ENCODE results near the gene TOR1AIP1.
"Not testable (repeated sequence)": the region's sequence is repeated elsewhere in the genome, so short reads cannot be mapped to it uniquely, and the experiment has no call there.

Gene TOR1AIP1, protein sequence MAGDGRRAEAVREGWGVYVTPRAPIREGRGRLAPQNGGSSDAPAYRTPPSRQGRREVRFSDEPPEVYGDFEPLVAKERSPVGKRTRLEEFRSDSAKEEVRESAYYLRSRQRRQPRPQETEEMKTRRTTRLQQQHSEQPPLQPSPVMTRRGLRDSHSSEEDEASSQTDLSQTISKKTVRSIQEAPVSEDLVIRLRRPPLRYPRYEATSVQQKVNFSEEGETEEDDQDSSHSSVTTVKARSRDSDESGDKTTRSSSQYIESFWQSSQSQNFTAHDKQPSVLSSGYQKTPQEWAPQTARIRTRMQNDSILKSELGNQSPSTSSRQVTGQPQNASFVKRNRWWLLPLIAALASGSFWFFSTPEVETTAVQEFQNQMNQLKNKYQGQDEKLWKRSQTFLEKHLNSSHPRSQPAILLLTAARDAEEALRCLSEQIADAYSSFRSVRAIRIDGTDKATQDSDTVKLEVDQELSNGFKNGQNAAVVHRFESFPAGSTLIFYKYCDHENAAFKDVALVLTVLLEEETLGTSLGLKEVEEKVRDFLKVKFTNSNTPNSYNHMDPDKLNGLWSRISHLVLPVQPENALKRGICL

DNA sequence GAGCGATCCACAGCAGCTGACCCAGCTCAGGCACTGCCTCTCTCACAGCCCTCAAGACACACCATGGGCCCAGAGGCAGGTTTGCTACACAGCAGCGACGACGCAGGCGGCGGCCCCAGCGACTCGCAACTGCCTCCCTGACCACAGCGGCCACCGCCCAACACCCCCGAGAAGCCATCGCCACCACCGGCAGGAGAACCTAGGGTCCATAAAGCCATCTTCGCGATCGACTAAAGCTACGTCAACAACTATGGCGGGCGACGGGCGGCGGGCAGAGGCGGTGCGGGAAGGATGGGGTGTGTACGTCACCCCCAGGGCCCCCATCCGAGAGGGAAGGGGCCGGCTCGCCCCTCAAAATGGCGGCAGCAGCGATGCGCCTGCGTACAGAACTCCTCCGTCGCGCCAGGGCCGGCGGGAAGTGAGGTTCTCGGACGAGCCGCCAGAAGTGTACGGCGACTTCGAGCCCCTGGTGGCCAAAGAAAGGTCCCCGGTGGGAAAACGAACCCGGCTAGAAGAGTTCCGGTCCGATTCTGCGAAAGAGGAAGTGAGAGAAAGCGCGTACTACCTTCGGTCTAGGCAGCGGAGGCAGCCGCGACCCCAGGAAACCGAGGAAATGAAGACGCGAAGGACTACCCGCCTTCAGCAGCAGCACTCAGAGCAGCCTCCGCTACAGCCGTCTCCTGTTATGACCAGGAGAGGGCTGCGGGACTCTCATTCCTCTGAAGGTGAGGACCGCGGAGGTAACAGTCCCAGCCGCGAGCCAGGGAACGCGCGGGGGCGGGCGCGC, at the start of gene TOR1AIP1:
TOR1AIP1 (plus strand) TSS at position 33 of the 787 bp plus-strand sequence; CDS start at position 251, 218 bp downstream.
- FAIRE-seq, result no peak

DNA sequence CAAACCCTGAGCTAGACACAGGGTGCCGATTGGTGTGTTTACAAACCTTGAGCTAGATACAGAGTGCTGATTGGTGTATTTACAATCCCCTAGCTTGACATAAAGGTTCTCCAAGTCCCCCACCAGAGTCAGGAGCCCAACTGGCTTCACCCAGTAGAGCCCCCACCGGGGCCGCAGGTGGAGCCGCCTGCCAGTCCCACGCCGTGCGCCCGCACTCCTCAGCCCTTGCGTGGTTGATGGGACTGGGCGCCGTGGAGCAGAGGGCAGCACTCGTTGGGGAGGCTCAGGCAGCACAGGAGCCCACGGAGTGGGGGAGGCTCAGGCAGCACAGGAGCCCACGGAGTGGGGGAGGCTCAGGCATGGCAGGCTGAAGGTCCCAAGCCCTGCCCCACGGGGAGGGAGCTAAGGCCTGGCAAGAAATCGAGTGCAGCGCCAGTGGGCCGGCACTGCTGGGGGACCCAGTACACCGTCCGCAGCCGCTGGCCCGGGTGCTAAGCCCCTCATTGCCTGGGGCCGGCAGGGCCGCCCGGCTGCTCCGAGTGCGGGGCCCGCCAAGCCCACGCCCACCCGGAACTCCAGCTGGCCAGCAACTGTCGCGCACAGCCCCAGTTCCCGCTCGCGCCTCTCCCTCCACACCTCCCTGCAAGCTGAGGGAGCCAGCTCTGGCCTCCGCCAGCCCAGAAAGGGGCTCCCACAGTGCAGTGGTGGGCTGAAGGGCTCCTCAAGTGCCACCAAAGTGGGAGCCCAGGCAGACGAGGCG, 45.2 kb upstream of the TOR1AIP1 start:
- FAIRE-seq, result not testable (repeated sequence)

DNA sequence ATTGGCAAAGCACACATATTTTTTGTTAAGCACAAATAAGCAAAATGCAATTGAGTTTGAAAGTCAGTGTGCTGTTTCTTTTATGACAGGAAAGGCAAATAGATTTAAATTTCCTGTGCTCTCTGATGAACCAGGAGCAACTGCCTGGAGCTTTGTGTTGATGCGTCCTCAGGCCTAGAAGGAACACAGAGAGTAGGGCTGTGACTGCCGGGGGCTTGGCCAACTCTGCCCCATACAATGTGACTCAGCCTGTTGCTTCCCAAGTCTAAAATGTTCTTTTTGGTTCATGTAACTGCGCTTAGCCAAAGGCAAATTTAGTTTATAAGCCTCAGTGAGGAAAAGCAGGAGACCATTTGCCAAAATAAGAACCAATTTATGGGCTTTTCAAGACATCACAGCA, 42.0 kb upstream of the TOR1AIP1 start:
- no peak for FAIRE-seq

DNA sequence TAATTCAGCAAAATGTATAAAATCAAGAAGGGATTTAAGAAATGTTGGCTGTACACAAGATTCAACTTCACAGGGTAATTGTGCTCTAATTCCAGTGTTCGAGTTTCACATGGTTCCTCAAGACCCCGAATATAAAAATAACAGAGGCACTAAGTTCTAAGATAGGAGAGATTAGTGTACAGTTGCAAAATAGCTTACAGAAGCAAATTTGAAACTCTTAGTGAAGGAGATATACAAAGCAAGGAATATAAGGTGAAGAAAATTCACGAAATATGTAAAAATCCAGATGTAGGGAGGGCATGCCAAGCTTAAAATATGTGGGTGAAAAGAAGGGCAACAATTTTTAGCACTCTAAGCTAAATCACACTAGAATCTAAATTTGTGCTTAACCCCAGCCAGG, 33.9 kb upstream of the TOR1AIP1 start:
- FAIRE-seq, result no peak

DNA sequence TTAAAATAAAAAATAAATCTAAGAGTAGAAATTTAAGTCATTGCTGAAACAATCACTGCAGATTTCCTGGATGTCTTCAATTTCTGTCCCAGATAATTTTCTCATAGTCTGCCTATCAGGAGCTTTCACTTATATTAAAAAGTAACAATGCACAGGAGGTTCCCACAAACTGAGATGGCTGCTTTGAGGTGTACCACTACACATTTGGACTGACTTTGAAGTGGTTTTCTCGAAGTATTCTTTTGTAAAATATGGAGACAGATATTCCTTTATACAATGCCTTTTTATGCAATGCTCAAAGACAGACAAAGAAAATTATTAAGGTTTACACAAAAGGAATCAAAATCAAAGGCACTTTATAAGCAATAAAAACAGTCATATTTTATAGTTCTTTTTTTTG, 29.0 kb upstream of the TOR1AIP1 start:
- FAIRE-seq, result no peak

DNA sequence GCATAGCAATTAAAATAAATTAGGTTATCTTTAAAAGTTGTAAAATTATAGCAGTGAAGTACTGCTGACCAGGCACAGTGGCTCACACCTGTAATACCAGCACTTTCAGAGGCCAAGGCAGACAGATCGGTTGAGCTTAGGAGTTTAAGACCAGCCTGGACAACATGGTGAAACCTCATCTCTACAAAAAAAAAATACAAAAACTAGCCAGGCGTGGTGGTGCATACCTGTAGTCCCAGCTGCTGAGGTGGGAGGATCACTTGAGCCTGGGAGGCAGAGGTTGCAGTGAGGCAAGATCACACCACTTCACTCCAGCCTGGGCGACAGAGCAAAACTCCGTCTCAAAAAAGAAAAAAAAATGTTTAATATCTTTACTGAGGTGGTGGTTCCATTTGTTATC, 26.3 kb upstream of the TOR1AIP1 start:
- FAIRE-seq, result not testable (repeated sequence)

DNA sequence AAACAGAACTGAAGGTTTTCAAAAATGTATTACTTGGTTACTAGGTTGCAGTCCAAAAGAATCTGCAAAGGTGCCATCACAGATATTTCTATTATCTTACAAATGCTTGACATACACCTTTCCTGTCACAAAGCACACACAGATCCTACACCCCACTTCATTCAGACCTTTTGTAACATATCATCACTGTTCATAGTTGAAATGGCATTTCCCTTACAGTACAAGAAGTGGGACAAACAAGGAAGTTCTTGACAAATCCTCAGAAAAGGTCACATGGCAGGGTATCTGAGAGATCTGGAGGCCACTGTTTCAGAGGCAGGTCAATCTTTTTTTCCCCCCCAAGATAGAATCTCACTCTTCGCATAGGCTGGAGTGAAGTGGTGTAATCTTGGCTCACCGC, 25.8 kb upstream of the TOR1AIP1 start:
- no peak for FAIRE-seq

DNA sequence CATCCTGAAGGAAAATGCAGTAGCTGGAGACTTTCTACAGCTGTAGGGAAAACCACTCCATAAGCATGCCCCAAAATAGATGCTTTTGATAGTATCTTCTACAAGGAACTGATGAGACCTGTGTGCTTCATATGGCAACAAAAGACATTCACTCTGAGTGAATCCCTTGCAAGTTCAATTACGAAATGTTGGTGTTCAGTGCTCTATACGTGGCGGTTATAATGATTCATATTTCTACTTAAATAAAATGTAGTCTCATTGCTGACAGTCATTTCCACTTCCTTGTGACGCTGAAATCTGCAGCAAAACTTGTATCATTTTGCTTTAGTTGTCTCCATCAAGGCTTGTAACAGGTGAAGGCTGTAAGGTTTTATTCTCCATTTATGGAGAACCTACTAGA, 25.1 kb upstream of the TOR1AIP1 start:
- FAIRE-seq, result no peak

DNA sequence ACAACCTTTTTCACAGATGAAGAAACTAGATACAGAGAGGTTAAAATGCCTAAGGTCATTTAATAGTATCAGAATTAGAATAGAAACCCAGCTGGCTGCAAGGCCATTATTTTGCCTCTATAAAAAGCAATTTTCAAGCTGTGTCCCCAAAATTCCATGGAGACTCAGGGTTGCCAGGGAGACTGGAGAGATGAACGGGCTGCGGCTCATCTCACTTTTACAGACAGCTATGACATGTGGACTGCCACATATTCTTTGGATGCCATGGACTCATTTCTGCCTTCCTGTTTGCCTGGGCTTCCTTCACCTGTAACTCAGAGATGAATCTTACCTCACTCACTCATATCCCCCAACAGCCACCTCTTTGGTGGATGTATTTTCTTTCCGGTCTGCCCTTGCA, 21.4 kb upstream of the TOR1AIP1 start:
- no peak for FAIRE-seq

DNA sequence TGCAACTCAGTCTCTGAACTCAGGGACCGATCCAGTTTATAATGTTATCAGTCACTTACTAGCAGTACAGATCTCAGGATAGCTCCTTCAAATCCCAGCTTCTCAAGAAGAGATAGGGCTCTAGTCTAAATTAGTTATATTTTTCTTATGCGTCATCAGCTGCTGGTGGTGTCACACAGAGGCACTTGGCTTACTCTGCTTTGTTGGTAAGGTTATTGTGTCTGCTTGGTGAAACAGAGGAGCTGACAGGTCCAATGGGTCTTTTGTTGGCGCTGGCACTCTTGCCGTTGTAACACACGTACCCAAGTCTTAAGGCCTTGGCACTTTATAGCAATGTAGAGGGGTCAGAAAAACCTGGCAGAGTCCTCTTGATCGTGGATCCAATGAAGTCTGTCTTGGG, 16.7 kb upstream of the TOR1AIP1 start:
- FAIRE-seq, result no peak

DNA sequence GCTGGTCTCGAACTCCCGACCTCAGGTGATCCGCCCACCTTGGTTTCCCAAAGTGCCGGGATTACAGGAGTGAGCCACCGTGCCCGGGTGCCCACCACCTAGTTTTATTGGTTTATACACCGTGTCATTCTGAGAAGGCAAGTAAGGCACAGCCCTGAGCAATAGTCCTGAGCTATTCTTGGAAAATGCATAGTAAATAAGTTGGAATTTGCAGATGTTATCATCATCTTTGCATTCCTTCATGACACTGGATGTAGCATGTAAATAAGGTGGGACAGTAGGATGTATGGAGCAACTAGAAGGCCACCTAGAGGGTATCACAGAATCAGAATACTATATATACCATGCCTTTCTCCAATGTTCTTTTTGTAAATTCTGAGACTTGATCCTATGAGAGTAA, 15.5 kb upstream of the TOR1AIP1 start:
- no peak for FAIRE-seq

DNA sequence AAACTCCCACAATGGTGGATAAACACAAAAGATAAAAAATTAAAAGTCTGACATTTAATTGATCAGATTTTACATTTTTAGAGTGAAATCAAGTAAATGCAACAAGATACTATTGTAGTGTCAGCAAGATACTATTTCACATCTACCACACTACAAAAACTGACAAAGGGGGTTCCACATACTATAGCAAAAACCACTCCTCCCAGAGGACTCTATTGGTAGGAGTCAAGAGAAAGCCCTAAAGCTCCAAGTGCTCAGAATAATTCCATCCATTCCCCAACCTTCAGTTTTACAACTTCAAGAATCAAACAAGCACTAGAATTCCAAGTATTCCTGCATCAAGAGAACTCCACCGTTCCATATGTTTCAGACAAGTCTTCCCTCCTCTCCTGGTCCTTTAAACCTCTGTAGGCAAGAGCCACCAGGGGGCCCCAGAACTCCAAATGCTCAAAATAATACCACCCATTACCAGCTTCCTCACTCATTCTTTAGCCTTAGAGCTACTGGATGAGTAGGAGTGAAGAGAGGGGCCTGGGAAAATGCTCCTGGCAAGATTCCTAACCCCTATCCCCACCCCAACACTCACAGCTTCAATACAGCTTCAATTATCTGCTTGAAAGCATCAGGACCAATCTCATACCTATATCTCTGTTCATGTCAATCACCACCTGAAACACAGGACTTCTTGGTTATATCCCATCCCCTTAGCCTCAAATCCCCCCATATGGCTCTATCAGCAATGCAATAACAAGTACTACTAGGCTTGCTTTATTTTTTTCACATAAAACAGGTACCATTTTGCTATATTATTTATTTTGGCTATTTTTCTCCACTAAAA, 14.4 kb upstream of the TOR1AIP1 start:
- FAIRE-seq, result no peak

DNA sequence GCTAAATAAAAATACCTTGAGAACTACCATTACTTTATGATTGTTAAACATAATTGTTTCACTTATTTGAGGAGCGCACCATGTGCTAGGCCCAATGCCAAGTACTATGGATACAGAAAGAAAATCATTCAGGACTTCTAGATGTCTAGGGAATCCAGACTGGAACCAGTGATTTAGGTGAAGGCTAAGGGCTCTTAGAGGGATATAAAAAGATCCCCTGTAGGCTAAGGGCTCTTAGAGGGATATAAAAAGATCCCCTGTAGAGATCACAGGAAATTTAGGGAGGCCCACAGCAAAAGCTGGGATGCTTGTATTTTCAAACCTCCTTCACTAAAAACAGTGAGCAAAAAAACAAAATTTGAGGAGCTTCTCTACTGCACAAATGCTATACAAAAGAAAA, 11.2 kb upstream of the TOR1AIP1 start:
- FAIRE-seq, result no peak

DNA sequence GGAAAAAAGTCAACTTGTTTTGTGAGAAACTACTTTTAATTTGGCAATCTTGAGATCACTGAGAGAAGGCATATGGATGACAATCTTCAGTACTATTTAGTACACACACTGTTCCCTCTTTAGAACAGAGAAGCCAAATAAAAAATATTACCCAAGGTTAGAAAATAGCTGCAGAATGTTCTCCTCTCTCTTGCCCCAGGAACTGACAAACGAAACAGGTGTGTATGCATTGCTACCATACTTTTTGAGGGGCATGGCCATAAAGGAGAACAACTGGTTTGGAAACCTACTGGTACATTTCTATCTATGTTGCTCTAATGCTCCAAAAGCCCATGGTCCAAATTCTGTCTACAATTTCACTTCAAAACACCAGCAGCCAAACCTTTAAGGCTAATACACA, 10.1 kb upstream of the TOR1AIP1 start:
- no peak for FAIRE-seq

DNA sequence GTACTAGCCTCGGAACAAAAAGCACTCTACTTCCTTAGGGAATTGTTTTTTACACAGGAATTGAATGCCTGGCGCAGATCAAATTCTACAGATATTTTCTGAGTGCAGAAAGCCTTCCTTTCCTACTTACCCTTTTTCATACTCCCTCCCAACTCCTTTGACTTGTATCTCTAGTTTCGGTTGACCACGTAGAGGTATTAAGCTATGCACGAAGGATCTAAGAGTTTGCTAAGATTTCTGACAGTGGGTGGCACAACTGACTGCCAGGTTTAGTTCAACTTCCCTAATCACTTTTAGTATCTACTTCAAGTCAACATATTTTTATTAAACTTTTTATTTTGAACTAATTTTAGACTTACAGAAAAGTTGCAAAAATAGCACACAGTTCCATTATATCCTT, 9.5 kb upstream of the TOR1AIP1 start:
- no peak for FAIRE-seq

DNA sequence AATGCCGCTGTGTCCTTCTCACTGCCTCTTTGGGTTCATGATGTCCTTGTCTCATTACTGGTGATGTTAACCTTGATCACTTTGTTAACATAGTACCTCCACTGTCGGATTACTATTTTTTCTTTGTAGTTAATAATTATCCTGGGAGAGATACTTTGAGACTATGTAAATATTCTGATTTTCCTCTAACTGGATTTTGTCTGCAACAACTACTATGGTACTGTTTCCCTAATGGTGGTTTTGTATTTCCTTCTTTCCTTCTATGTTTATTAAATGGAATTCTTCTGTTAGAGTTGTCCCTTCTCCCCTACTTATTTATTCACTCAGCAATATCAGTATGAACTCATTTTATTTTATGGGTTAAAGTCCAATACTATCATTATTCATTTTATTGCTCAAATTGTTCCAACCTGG, 8.6 kb upstream of the TOR1AIP1 start:
- no peak for FAIRE-seq

DNA sequence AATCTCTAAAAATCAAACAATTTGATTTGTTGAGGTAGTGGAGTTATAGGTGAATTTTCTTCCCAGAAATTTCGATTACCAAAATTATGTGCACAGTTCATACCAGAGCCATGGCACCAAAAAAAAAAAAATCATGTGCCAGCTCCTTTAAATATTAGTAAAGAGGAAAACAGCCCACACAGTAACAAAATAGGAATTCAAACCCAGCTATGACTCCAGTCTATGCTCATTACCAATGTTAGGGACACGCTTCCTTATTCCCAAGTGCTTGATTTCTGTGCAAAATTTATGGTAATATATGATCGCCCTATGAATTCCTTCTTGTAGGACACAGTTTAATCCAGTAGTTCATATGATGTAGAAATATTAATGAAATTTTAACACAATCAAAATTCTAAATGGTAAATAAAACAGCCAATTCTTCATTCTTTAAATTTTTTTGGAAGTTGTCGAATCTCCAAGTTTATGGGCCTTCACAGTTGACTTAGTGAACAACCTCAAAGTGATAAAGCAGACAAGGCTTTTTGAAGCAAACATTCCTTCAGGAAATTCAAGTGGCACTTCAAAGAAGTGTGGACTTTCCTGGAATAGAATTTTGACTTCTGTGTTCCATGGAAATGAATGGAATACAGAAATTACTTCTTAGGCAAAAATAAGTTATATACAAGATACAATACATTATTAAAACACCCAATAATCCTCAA, 6.3 kb upstream of the TOR1AIP1 start:
- no peak for FAIRE-seq

DNA sequence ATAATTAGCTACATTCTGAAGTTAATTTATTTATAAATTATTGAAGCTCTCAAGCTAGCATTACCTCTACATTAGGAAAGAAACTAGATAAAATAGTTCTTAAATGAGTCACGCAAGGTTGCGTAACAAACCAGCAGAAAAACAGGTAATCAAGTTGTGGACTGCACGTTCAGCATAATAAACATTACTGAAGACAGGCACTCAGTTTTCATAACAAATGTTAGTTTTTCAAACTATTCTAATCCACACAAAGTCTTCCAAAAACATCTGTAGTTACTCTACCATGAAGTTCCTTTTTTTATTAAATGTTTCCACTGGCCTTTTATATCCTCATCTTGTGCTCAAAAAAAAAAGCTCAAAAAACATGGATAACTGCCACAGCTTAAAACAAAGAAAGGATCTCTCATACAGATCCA, 5.8 kb upstream of the TOR1AIP1 start:
- no peak for FAIRE-seq

DNA sequence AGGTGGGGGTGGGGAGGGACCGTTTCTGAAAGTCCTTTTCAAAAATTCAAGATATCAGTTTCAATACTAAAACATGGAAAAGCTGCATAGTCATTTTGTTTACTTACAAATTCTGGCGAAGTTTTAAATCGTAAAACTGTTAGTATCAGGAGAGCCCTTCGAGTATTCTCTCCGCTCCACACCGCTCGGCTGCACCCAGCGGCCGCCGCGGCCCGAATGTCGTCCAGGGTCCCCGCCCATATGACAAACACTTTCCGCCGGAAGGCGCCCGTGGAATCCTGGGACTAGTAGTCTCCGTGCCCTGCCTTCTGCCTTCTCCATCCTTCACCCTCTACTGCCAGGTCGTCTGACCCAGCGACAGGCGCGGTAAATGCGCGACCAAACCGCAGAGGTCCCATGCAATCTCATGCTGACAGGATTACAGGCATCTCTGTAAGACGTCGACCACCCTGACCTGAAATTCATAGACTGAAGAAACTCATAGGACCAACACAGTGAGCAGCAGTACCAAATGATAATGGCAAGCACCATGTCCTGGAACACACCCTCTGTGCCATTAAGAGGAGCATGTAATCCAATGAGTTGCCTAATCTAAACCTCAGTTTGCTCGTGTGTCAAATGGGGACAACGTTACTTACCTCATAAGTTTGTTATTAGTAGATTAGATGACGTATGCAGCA, 4.4 kb upstream of the TOR1AIP1 start, which contains the start of gene TOR1AIP2:
TOR1AIP2 (minus strand) TSS at position 218 of the 680 bp plus-strand sequence. CDS start 25,138 bp downstream, outside the sequence.
- no peak for FAIRE-seq

DNA sequence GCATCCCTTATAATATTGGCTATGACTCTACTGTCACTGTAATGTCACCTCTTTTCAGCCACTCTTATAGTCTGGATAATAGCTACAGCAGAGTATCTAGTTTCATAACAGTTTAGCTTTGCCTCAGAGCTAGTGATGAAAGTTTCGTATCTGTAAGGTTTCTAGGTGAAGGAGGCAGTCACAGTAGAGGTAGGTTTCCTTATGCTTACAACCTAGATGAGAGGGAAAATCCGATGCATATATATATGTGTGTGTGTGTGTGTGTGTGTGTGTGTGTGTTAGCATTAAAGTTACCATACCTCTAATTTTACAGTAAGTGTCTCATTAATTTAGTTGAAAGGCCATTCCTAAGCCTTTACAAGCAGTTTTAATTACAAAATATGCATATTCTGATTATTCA, 2.3 kb upstream of the TOR1AIP1 start:
- FAIRE-seq, result no peak

All from colon (tissue), 2 donors.